H1 (cell line): ENCODE measurements around the gene PIK3R4. TPM values are rescaled to one million over a fixed set of nuclear protein-coding genes. Genes with fewer than 3 reads are reported as not detected.

Experiments used
- CTCF ChIA-PET: fragments of 300-600 bp; sonication (Branson Sonifier 250); formaldehyde crosslinking; loops from one replicate; lab custom pipeline; 2021; ENCODE audit not compliant: partially characterized antibody; lab: Charles Lee
- POLR2A ChIA-PET: fragments of 300-600 bp; sonication (Branson Sonifier 250); formaldehyde crosslinking; loops from one replicate; lab custom pipeline; 2021; ENCODE audit warnings: inconsistent platforms; ENCODE audit not compliant: partially characterized antibody; lab: Charles Lee
- DNase-seq, 2 experiments: peaks; one replicate each; pipeline versions ENCODE4 v3.0.0 to v3.0.0-alpha.2; 2010 to 2022; ENCODE audit warnings: low spot score in 2 of 2, low read depth in 1 of 2, mixed read lengths in 1 of 2
- FAIRE-seq: peaks from 2 replicates; lab custom pipeline; 2011; peaks lifted over from hg19 to GRCh38; lab: Jason Lieb, UNC
- H2AFZ ChIP-seq: 2 replicates; pipeline ENCODE4 v1.8.1; 2012; ENCODE audit warnings: low read length, inconsistent platforms
- H2AK5ac ChIP-seq: 2 replicates; pipeline ENCODE4 v1.6.1; 2013; ENCODE audit warnings: low read depth, low read length
- H2BK120ac ChIP-seq: replicated peaks from 2 replicates; pipeline ENCODE3; 2013; ENCODE audit warnings: low read depth, low read length, inconsistent platforms
- H2BK12ac ChIP-seq: 2 replicates; pipeline ENCODE4 v1.6.1; 2013; ENCODE audit warnings: low read depth, low read length
- H2BK15ac ChIP-seq: 2 replicates; pipeline ENCODE4 v1.6.1; 2013; ENCODE audit warnings: low read length
- H2BK20ac ChIP-seq: 2 replicates; pipeline ENCODE4 v1.6.1; 2013; ENCODE audit warnings: low read length
- H2BK5ac ChIP-seq: 2 replicates; pipeline ENCODE4 v1.6.1; 2013; ENCODE audit warnings: low read depth, low read length
- H3K14ac ChIP-seq: 2 replicates; pipeline ENCODE4 v1.6.1; 2013; ENCODE audit warnings: inconsistent platforms; ENCODE audit not compliant: insufficient read length
- H3K18ac ChIP-seq: 2 replicates; pipeline ENCODE4 v1.6.1; 2013; ENCODE audit warnings: low read length; ENCODE audit errors: extremely low read depth
- H3K23ac ChIP-seq: 2 replicates; pipeline ENCODE4 v1.6.1; 2013; ENCODE audit warnings: inconsistent platforms; ENCODE audit not compliant: insufficient read length
- H3K23me2 ChIP-seq: 2 replicates; pipeline ENCODE4 v1.6.1; 2013; ENCODE audit warnings: low read depth, low read length
- H3K27ac ChIP-seq: 2 replicates; pipeline ENCODE4 v1.6.1; 2011; ENCODE audit warnings: low read depth, low read length, inconsistent platforms
- H3K27me3 ChIP-seq, 4 experiments: replicated peaks in 1 of 4; 1 replicate in 1 of 4; 2 replicates in 3 of 4; pipeline versions ENCODE4 v1.6.1 to v1.8.1; 2011 to 2013; ENCODE audit warnings: low read length in 3 of 4, mild to moderate bottlenecking in 3 of 4, inconsistent platforms in 2 of 4, mixed read lengths in 2 of 4, moderate library complexity in 1 of 4; ENCODE audit not compliant: control insufficient read depth in 3 of 4, insufficient read depth in 3 of 4; ENCODE audit errors: extremely low read depth in 1 of 4
- H3K36me3 ChIP-seq, 4 experiments: 2 replicates each; pipeline versions ENCODE4 v1.6.1 to v1.8.1; 2011 to 2013; ENCODE audit warnings: mild to moderate bottlenecking in 4 of 4, low read length in 3 of 4, moderate library complexity in 2 of 4, control low read depth in 1 of 4, inconsistent platforms in 1 of 4; ENCODE audit not compliant: insufficient read depth in 4 of 4, control insufficient read depth in 2 of 4
- H3K4ac ChIP-seq: replicated peaks from 2 replicates; pipeline ENCODE3; 2013; ENCODE audit warnings: low read length, low read depth, mixed read lengths, inconsistent platforms; ENCODE audit not compliant: insufficient read length
- H3K4me1 ChIP-seq, 4 experiments: replicated peaks in 1 of 4; 1 replicate in 1 of 4; 2 replicates in 3 of 4; pipeline versions ENCODE4 v1.6.1 to v1.8.1; 2011 to 2013; ENCODE audit warnings: low read length in 3 of 4, inconsistent platforms in 2 of 4, mixed read lengths in 1 of 4; ENCODE audit not compliant: insufficient read depth in 4 of 4, control insufficient read depth in 3 of 4
- H3K4me2 ChIP-seq, 2 experiments: 2 replicates each; pipeline versions ENCODE4 v1.6.1 to v1.8.1; 2011 to 2013; ENCODE audit warnings: low read depth in 2 of 2, low read length in 2 of 2, control low read depth in 1 of 2, inconsistent platforms in 1 of 2, mild to moderate bottlenecking in 1 of 2; ENCODE audit not compliant: insufficient read depth in 1 of 2
- H3K4me3 ChIP-seq, 4 experiments: fragments of 200-600, 300-600 bp in 1 of 4; sonication (generic), shearing (Covaris generic), sonication (Bioruptor Twin) in 1 of 4; 2 replicates each; pipeline versions ENCODE4 v1.5.1 to v1.8.1; 2011 to 2016; ENCODE audit warnings: low read length in 4 of 4, low read depth in 3 of 4, control low read depth in 2 of 4, inconsistent platforms in 2 of 4, mild to moderate bottlenecking in 2 of 4, mixed read lengths in 1 of 4, moderate library complexity in 1 of 4; ENCODE audit not compliant: insufficient read depth in 2 of 4; ENCODE audit errors: extremely low read depth in 1 of 4
- H3K56ac ChIP-seq: replicated peaks from 2 replicates; pipeline ENCODE3; 2013; ENCODE audit warnings: low read depth, mild to moderate bottlenecking, mixed read lengths, low read length, inconsistent platforms; ENCODE audit not compliant: insufficient read length
- H3K79me1 ChIP-seq: 2 replicates; pipeline ENCODE4 v1.6.1; 2013; ENCODE audit warnings: low read depth, low read length, control low read depth
- H3K79me2 ChIP-seq, 2 experiments: 2 replicates each; pipeline versions ENCODE4 v1.6.1 to v1.8.1; 2012 to 2013; ENCODE audit warnings: low read length in 2 of 2, mild to moderate bottlenecking in 2 of 2, inconsistent platforms in 1 of 2; ENCODE audit not compliant: insufficient read depth in 2 of 2, control insufficient read depth in 1 of 2
- H3K9ac ChIP-seq, 4 experiments: replicated peaks in 1 of 4; 1 replicate in 1 of 4; 2 replicates in 3 of 4; pipeline versions ENCODE4 v1.6.1 to v1.8.1; 2011 to 2013; ENCODE audit warnings: low read depth in 3 of 4, low read length in 3 of 4, control low read depth in 2 of 4, mild to moderate bottlenecking in 2 of 4, moderate library complexity in 2 of 4, inconsistent platforms in 1 of 4; ENCODE audit errors: extremely low read depth in 1 of 4
- H3K9me3 ChIP-seq, 2 experiments: 2 replicates each; pipeline versions ENCODE4 v1.6.1 to v1.8.1; 2012 to 2013; ENCODE audit warnings: mild to moderate bottlenecking in 2 of 2, moderate library complexity in 2 of 2, control low read depth in 1 of 2, inconsistent platforms in 1 of 2, low read depth in 1 of 2, low read length in 1 of 2, mixed read lengths in 1 of 2; ENCODE audit not compliant: insufficient read depth in 2 of 2
- H4K20me1 ChIP-seq, 2 experiments: replicated peaks in 1 of 2; 2 replicates each; pipeline versions ENCODE3 to v1.8.1; 2011 to 2013; ENCODE audit warnings: inconsistent platforms in 2 of 2, low read length in 2 of 2, mild to moderate bottlenecking in 1 of 2; ENCODE audit not compliant: insufficient read depth in 2 of 2, control insufficient read depth in 1 of 2
- H4K5ac ChIP-seq: 2 replicates; pipeline ENCODE4 v1.6.1; 2013; ENCODE audit warnings: low read length, low read depth, mixed read lengths, inconsistent platforms; ENCODE audit not compliant: insufficient read length
- H4K8ac ChIP-seq: 2 replicates; pipeline ENCODE4 v1.8.0; 2013; ENCODE audit warnings: mild to moderate bottlenecking, moderate library complexity, low read length, inconsistent platforms; ENCODE audit not compliant: insufficient read depth; ENCODE audit errors: extremely low read depth
- H4K91ac ChIP-seq: replicated peaks from 2 replicates; pipeline ENCODE3; 2013; ENCODE audit warnings: low read length, mixed read lengths, inconsistent platforms; ENCODE audit not compliant: insufficient read length
- ATF2 ChIP-seq: IDR thresholded peaks from 2 replicates; pipeline ENCODE4 v1.6.1; 2012; ENCODE audit warnings: low read length, inconsistent platforms
- SP2 ChIP-seq: IDR thresholded peaks from 2 replicates; pipeline ENCODE4 v1.6.1; 2012; ENCODE audit warnings: mild to moderate bottlenecking, low read length, inconsistent platforms
- TAF1 ChIP-seq: IDR thresholded peaks from 2 replicates; pipeline ENCODE4 v1.6.1; 2011; ENCODE audit warnings: mild to moderate bottlenecking, low read depth, low read length
- TEAD4 ChIP-seq: IDR thresholded peaks from 2 replicates; pipeline ENCODE4 v1.6.1; 2012; ENCODE audit warnings: low read depth, low read length, inconsistent platforms, mixed read lengths
- ZNF274 ChIP-seq: IDR thresholded peaks from 2 replicates; pipeline ENCODE4 v1.7.0; 2012; ENCODE audit warnings: low read length, borderline replicate concordance; ENCODE audit errors: extremely low read depth
- WGBS, 2 experiments: shearing (Covaris generic) in 1 of 2; methylation state at CpG; one replicate each; pipeline versions ENCODE4 v1.1.6 to v1.1.7; 2013 to 2015; ENCODE audit warnings: low lambda C conversion rate in 2 of 2, mixed read lengths in 2 of 2, inconsistent platforms in 1 of 2, low coverage in 1 of 2, missing lambda C conversion rate in 1 of 2; ENCODE audit not compliant: insufficient replicate concordance in 2 of 2, insufficient coverage in 1 of 2, insufficient read length in 1 of 2; ENCODE audit errors: extremely low coverage in 1 of 2, missing lambda C conversion rate in 1 of 2; 5-methylcytosine and 5-hydroxymethylcytosine counted together
- polyA plus RNA-seq, 7 experiments: library from polyadenylated mRNA; depleted of rRNA in 3 of 7; stranded (reverse) in 5 of 7; unstranded in 2 of 7; fragments of >200 nt in 5 of 7; fragments of 200-250 nt in 2 of 7; gene quantifications; 1 replicate in 5 of 7; 2 replicates in 1 of 7; 4 replicates in 1 of 7; pipeline versions ENCODE4 v1.2.1 to v1.2.3, GENCODE V29; 2011 to 2013; ENCODE audit warnings: missing spikeins in 2 of 7, mixed read lengths in 2 of 7
- total RNA-seq: library from RNA; stranded (reverse); fragmentation: NEBNext Ultra II Directional; extraction: Animal tissue kit (Norgen Biotek cat#: 25700); gene quantifications from 2 replicates; pipeline ENCODE4 v1.2.1, GENCODE V29; 2021

Gene PIK3R4
- total and polyA plus RNA-seq, 2 of the 8 experiments (the other 6 are each of a cell fraction or from before 2014, with no cell fraction given): 43.8 to 87.4 TPM

GRCh38 chr3:130789782-130790322 lies 43.2 kb upstream of the PIK3R4 start:
- FAIRE-seq (no peak), DNase-seq (no peak)
- Histone ChIP-seq H3K4me3 (no peak overlapping the region), H4K20me1 (no peaks in the 10 kb centered on the region), H3K56ac (no peak overlapping the region), H2AFZ (peak overlapping the region; percentile 72), H3K79me2 (no peaks in the 10 kb centered on the region), H2AK5ac (no peak overlapping the region), H3K9ac (no peak overlapping the region), H3K27ac (no peak overlapping the region), H2BK120ac (no peak overlapping the region), H2BK20ac (no peak overlapping the region), H3K9me3 (no peaks in the 10 kb centered on the region), H2BK12ac (no peak overlapping the region), H2BK5ac (no peak overlapping the region), H3K14ac (no peak overlapping the region), H3K23me2 (no peaks in the 10 kb centered on the region), H3K18ac (no peak overlapping the region), H3K36me3 (no peaks in the 10 kb centered on the region), H3K27me3 (peaks cover 0 to 1% (median 0%) of the 10 kb centered on the region in 4 experiments; a peak in 1 of 7 replicates), H3K79me1 (no peaks in the 10 kb centered on the region), H3K4me2 (no peak overlapping the region), H3K23ac (no peak overlapping the region), H2BK15ac (no peak overlapping the region), H4K91ac (no peak overlapping the region), H3K4me1 (peaks cover 0 to 2% (median 0%) of the 10 kb centered on the region in 4 experiments; a peak in 1 of 7 replicates), H4K5ac (no peak overlapping the region), H4K8ac (no peak overlapping the region), H3K4ac (no peak overlapping the region)
- ChIA-PET CTCF (no interaction called here), POLR2A (no interaction called here)
- 81% methylated on average over 5 of the region's 5 CpGs; no CpG with 5 or more reads in 1 of the 2 experiments for WGBS, 2 experiments
- TF ChIP-seq ATF2 (no peak), ZNF274 (no peak), TEAD4 (no peak), TAF1 (no peak), SP2 (no peak)
